GM13977 (cell line): ENCODE measurements around the gene BCAN.

Experiments
- DNase-seq: peaks from one replicate; pipeline ENCODE4 v3.0.0; 2012; ENCODE audit warnings: low spot score
- in situ Hi-C: fragments of 300-500 bp; cut with MboI; formaldehyde crosslinking; loops from one replicate; pipeline ENCODE4 v1.12.0; 2022; ENCODE audit warnings: low sequenced_read_pairs, low pct_unique_long_range_greater_than_20kb, mixed read lengths, inconsistent platforms; ENCODE audit not compliant: unreplicated experiment
- TF ChIP-seq, protein P1 (sequence below): IDR thresholded peaks from 2 replicates; pipeline ENCODE4 v1.5.1; 2012; ENCODE audit warnings: mild to moderate bottlenecking, control low read depth; ENCODE audit not compliant: insufficient read depth; ENCODE audit errors: extremely low read depth, missing control alignments

The BCAN gene

DNA sequence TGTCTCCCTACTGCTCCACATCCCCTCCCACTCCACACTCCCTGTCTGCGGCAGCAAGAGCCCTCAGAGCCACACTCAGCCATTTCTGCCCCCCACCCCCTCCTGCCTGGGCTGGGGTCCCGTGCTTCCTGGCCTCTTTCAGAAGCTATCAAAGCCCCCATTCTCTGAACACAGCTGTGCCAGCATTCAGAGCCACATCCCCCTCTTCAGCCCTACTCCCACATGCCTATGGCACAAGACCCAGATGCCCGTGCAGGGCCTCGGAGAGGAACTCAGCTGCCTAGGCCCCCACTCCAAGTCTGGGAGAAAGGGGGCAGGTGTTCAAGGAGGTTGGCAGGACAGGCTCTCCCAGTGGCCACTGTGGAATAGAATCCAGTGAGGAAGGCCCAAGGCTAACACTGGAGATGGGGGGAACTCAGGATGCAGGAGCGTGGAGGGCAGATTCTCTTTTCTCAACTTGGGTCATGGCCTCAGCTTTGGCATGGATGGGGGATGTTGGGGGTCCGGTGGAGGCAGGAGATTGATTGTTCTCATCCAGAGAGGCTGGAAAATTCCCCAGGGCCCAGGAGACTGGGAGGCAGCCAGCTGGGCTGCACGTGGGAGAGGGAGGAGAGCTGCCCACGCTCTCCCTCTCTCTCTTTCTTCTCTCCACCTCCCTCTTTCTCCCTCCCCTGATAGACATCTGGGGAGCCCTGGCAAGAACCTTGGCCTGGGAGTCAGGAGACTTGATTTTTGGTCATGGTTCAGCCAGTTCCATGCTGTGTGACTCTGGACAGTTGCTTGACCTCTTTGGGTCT lies 3.5 kb upstream of the BCAN start:
- TF ChIP-seq, protein P1, sequence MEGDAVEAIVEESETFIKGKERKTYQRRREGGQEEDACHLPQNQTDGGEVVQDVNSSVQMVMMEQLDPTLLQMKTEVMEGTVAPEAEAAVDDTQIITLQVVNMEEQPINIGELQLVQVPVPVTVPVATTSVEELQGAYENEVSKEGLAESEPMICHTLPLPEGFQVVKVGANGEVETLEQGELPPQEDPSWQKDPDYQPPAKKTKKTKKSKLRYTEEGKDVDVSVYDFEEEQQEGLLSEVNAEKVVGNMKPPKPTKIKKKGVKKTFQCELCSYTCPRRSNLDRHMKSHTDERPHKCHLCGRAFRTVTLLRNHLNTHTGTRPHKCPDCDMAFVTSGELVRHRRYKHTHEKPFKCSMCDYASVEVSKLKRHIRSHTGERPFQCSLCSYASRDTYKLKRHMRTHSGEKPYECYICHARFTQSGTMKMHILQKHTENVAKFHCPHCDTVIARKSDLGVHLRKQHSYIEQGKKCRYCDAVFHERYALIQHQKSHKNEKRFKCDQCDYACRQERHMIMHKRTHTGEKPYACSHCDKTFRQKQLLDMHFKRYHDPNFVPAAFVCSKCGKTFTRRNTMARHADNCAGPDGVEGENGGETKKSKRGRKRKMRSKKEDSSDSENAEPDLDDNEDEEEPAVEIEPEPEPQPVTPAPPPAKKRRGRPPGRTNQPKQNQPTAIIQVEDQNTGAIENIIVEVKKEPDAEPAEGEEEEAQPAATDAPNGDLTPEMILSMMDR, result no peak
- in situ Hi-C loops, result no loop called here
- no peak for DNase-seq

DNA sequence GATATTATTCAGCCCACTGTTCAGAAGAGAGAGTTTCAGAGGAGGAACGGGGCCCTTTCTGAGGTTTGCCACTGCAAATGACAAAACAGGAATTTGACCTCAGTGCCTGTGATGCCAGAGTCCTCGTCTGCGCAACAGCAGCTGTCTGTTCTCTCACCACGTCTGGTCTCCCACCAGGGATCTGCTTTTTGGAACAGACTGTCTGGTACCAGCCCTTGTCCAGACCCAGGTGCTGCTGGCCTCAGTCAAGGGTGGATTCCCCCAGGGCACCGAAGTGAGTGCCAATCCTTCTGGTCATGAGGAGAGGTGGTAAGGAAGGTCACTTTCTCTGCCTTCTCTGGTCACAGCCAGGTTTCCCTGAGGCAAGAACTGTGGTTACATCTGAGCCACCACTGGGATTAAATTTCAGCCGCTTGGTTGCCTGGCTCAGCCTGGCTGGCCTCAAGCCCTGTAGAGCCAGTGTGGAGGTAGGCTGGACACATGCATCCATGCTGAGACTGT lies 2.3 kb upstream of the BCAN start:
- in situ Hi-C loops, result no loop called here
- DNase-seq, result no peak
- TF ChIP-seq, protein P1, result no peak

DNA sequence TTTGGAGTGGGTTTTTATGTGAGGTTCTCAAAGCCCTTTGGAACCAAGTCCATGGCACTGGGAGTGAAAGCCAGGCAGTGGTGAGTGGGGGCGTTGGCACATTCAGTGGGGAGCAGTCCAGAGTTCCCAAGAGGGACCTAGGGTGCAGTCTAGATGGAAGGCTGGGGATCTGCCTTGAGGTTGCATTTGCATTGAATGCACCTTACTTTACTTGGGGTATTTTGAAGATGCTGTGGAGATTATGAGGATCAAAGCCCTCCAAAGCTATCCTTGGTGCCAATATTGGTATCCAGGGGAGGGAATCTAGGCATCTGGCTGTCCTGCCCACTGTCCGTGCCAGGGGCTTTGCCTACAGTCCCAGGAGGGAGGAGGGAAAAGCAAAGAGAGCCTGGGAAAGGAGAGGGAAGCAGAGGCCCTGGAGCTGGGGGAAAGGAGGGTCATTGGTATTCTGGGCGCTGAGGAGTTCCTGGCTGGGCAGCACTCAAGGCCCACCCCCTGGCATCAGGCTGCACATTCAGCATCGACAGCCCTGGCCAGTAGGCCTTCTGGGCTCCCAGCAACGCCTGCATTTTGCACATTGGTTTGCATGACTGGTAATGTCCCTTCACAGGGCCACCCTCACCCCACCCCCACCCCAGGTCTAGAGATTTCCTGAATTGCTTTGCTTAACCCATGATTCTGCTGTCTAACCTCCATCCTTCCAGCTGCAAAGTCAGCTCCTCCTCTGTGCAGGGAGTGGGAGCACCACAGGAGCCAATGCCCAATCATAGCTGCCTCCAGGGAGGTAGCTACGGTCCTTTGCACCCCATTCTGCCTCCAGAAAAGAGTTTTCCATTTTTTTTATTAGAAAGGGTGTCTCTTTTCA lies 843 bp upstream of the BCAN start:
- DNase-seq, result no peak
- TF ChIP-seq, protein P1, result no peak
- in situ Hi-C loops, result no loop called here

DNA sequence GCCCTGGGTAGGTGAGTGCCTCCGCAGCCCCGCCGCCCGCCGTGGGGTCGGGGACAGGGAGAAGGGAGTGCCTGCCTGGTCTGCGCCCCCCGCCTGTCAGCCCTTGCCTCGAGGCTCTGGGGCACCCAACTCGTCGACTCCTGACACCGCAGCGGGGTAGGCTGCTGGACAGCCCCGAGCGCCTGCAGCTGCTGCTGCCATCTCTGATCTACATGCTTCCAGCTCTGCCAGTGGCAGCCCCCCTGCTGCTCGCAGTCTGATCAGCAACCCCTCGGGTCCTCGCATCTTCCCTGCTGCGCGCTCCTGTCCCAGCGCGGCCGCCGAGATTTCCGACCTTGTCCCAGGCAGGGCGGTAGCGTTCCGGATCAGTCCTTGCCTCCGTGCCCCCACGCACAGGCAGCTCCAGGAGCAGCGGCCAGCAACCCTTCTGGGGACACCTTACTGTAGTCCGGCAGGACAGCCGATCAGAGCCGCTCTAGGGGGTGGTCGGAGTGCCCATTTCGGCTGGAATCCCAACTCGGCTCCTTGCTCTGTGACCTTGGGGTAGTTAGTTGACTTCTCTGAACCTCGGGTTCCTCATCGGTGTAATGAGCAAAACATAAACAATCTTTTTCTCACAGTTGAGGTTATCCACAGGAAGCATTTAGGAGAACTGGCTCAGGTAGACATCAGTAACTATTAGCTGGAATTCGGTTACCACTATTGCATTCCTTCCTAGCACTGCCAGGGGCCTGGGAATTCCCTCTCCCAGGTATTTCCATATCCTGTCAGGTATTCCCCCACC lies 540 bp downstream of the BCAN start:
- in situ Hi-C loops, result no loop called here
- no peak for DNase-seq
- TF ChIP-seq, protein P1, result no peak

DNA sequence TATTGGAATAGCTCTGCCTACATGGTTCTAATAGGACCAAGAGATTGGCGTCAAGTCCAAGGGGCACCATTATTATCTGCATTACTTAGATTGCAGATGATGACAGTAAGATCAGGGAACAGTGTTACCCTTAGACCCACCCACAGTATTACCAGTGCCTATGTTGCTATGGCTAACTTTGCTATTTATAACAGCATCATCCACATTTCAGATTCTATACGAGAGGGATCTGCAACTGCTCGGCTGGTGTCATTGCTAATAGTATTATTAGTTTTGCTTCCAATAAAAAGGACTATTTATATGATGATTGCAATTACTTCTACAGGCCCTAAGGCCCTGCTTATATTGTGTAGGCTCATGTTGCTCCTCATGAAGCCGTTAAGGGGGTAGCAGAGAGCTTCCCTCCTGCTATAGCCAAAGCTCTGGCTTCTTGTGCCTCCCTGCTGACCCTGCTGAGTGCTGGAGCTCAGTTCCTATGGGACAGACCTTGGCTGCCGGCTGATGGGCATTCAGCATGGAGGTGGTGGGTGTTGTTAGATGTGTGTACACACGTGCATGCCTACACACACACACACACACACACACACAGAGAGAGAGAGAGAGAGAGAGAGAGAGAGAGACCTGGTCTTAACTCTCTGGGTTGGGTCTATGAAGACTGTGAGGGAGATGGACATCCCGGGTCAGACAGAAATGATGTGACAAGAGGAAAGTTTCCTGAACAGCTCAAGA lies 1.3 kb downstream of the BCAN start:
- no peak for DNase-seq
- in situ Hi-C loops, result no loop called here
- TF ChIP-seq, protein P1, result no peak
